Spinal cord (tissue), 10 donors: ENCODE data around the gene ZDHHC16. TPM values are rescaled to one million over a fixed set of nuclear protein-coding genes. Genes with fewer than 3 reads are reported as not detected.
"Not testable (repeated sequence)": the region's sequence is repeated elsewhere in the genome, so short reads cannot be mapped to it uniquely, and the experiment has no call there.

Experiments
- DNase-seq, 6 donors: peaks; one replicate each; pipeline versions ENCODE4 v3.0.0 to v3.0.0-alpha.2; 2013 to 2015; ENCODE audit warnings: low spot score in 6 of 6, low read depth in 4 of 6
- H3K27ac ChIP-seq: one replicate; pipeline ENCODE4 v1.5.1; 2013; ENCODE audit warnings: low read depth, low read length, control low read depth
- H3K27me3 ChIP-seq: one replicate; pipeline ENCODE4 v1.6.1; 2013; ENCODE audit warnings: low read length; ENCODE audit not compliant: control insufficient read depth, insufficient read depth
- H3K36me3 ChIP-seq: one replicate; pipeline ENCODE4 v1.6.1; 2013; ENCODE audit warnings: low read length; ENCODE audit not compliant: control insufficient read depth, insufficient read depth
- H3K4me1 ChIP-seq: one replicate; pipeline ENCODE4 v1.6.1; 2013; ENCODE audit warnings: low read length; ENCODE audit not compliant: control insufficient read depth, insufficient read depth
- H3K4me3 ChIP-seq: one replicate; pipeline ENCODE4 v1.5.1; 2013; ENCODE audit warnings: low read depth, low read length, control low read depth
- H3K9me3 ChIP-seq: one replicate; pipeline ENCODE4 v1.6.1; 2013; ENCODE audit warnings: low read length; ENCODE audit not compliant: control insufficient read depth, insufficient read depth
- WGBS: methylation state at CpG from one replicate; pipeline ENCODE4 v1.1.5; 2013; ENCODE audit warnings: missing lambda C conversion rate; ENCODE audit not compliant: insufficient coverage; 5-methylcytosine and 5-hydroxymethylcytosine counted together
- long read RNA-seq, 4 donors: transcript quantifications; one replicate each; lab custom pipeline, GENCODE V29; 2026
- polyA plus RNA-seq, 2 donors: library from polyadenylated mRNA; unstranded; fragments of 120-200 nt; gene quantifications; one replicate each; pipeline ENCODE4 v1.2.1, GENCODE V29; 2013; ENCODE audit not compliant: insufficient read length in 2 of 2
- total RNA-seq, 2 donors: library from RNA; depleted of rRNA in 1 of 2; stranded (reverse); fragments of 120-200 nt in 1 of 2; fragments of >200 nt in 1 of 2; gene quantifications; one replicate each; pipeline versions ENCODE4 v1.2.3 to v1.2.4, GENCODE V29; 2013 to 2014
- donor health status: healthy.

The ZDHHC16 gene
- total RNA-seq (10 to 100 TPM; 18.1 to 44.5 TPM), polyA plus RNA-seq (10 to 100 TPM; 46.8 to 52.9 TPM)
- long read RNA-seq, donor 1, transcript ZDHHC16-202 (10 exons, 1,718 nt): major isoform, 5 of 12 reads
- long read RNA-seq, donor 1, transcript ZDHHC16-206 (11 exons, 1,798 nt): major isoform, 5 of 12 reads
- long read RNA-seq, donor 1, partial matches to known transcripts: 0 of 12 reads
- long read RNA-seq, donor 1, other reads (novel, unspliced or antisense): 0 of 12 reads
- long read RNA-seq, donor 2, partial matches to known transcripts: 0 of 3 reads
- long read RNA-seq, donor 2, other reads (novel, unspliced or antisense): 0 of 3 reads
- long read RNA-seq, donor 3, partial matches to known transcripts: 0 of 2 reads
- long read RNA-seq, donor 3, other reads (novel, unspliced or antisense): 0 of 2 reads
- long read RNA-seq, donor 4, partial matches to known transcripts: 12 of 22 reads
- long read RNA-seq, donor 4, other reads (novel, unspliced or antisense): 0 of 22 reads

GRCh38 chr10:97445722-97446639 lies at the start of gene ZDHHC16, which contains the start of gene EXOSC1:
ZDHHC16 (plus strand) TSS chr10:97446175; CDS start chr10:97451676, 5,501 bp downstream.
EXOSC1 (minus strand) TSS chr10:97446006; CDS start chr10:97445985, 21 bp downstream.
- H3K36me3 ChIP-seq: peaks cover 15% of the 10 kb centered on the region
- H3K4me3 ChIP-seq: peak within 1 kb of the TSS; percentile 98
- peaks cover 14% of the 10 kb centered on the region for H3K4me1 ChIP-seq
- no peaks in the 10 kb centered on the region for H3K9me3 ChIP-seq
- H3K27ac ChIP-seq: peak within 1 kb of the TSS; percentile 69
- no peaks in the 10 kb centered on the region for H3K27me3 ChIP-seq
- WGBS: under 1% methylated on average over 66 of the region's 66 CpGs
- peak; percentile 91 to 99 (median 94) for DNase-seq

- no peak for DNase-seq
- WGBS: 41% methylated on average over 18 of the region's 21 CpGs
- H3K27ac ChIP-seq: peak overlapping the region; percentile 54
Measured at GRCh38 chr10:97399843-97400545, 46.0 kb upstream of the ZDHHC16 start.

GRCh38 chr10:97400665-97401454 lies 45.1 kb upstream of the ZDHHC16 start, which contains the start of gene RRP12:
RRP12 (minus strand) TSS chr10:97401340; CDS start chr10:97401231, 109 bp downstream.
- peak within 1 kb of the TSS; percentile 54 for H3K27ac ChIP-seq
- H3K36me3 ChIP-seq: peaks cover 9% of the 10 kb centered on the region
- peaks cover 17% of the 10 kb centered on the region for H3K4me1 ChIP-seq
- no peaks in the 10 kb centered on the region for H3K9me3 ChIP-seq
- WGBS: under 1% methylated on average over 34 of the region's 39 CpGs
- H3K27me3 ChIP-seq: no peaks in the 10 kb centered on the region
- peak; percentile 97 to 100 (median 98) for DNase-seq
- H3K4me3 ChIP-seq: peak within 1 kb of the TSS; percentile 88

More at GRCh38 chr10:97399843-97400545, 46.0 kb upstream of the ZDHHC16 start:
- H3K4me3 ChIP-seq: peak overlapping the region; percentile 88
- H3K36me3 ChIP-seq: peaks cover 18% of the 10 kb centered on the region
- H3K4me1 ChIP-seq: peaks cover 17% of the 10 kb centered on the region
- no peaks in the 10 kb centered on the region for H3K9me3 ChIP-seq
- H3K27me3 ChIP-seq: no peaks in the 10 kb centered on the region

- 13% methylated on average over 2 of the region's 13 CpGs for WGBS
- H3K27me3 ChIP-seq: no peaks in the 10 kb centered on the region
Measured at GRCh38 chr10:97401455-97401919, 44.5 kb upstream of the ZDHHC16 start.

GRCh38 chr10:97404044-97404443 lies 41.9 kb upstream of the ZDHHC16 start:
- no peaks in the 10 kb centered on the region for H3K27me3 ChIP-seq
- peaks cover 21% of the 10 kb centered on the region for H3K4me1 ChIP-seq
- no peak overlapping the region for H3K4me3 ChIP-seq
- no peak overlapping the region for H3K27ac ChIP-seq
- H3K9me3 ChIP-seq: no peaks in the 10 kb centered on the region
- peaks cover under 1% of the 10 kb centered on the region for H3K36me3 ChIP-seq
- no peak for DNase-seq

More at GRCh38 chr10:97401455-97401919, 44.5 kb upstream of the ZDHHC16 start:
- Histone ChIP-seq H3K27ac (peak overlapping the region; percentile 54), H3K36me3 (peaks cover 7% of the 10 kb centered on the region), H3K9me3 (no peaks in the 10 kb centered on the region), H3K4me3 (peak overlapping the region; percentile 88), H3K4me1 (peaks cover 17% of the 10 kb centered on the region)
- no peak for DNase-seq

GRCh38 chr10:97406064-97406463 lies 39.9 kb upstream of the ZDHHC16 start:
- Histone ChIP-seq H3K27ac (no peak overlapping the region), H3K4me3 (no peak overlapping the region), H3K27me3 (no peaks in the 10 kb centered on the region), H3K9me3 (no peaks in the 10 kb centered on the region), H3K36me3 (no peaks in the 10 kb centered on the region), H3K4me1 (peaks cover 11% of the 10 kb centered on the region)
- WGBS: no CpG with 5 or more reads among the region's 3 CpGs
- DNase-seq: no peak

- DNase-seq, H3K9me3 ChIP-seq, H3K4me3 ChIP-seq, H3K27ac ChIP-seq, H3K27me3 ChIP-seq, H3K4me1 ChIP-seq, H3K36me3 ChIP-seq: not testable (repeated sequence)
- no CpG with 5 or more reads among the region's 7 CpGs for WGBS
Measured at GRCh38 chr10:97406483-97406882, 39.5 kb upstream of the ZDHHC16 start.

- Histone ChIP-seq H3K27ac (no peak overlapping the region), H3K4me3 (no peak overlapping the region), H3K4me1 (peaks cover 4% of the 10 kb centered on the region), H3K36me3 (no peaks in the 10 kb centered on the region), H3K27me3 (no peaks in the 10 kb centered on the region), H3K9me3 (no peaks in the 10 kb centered on the region)
- 1% methylated on average over 8 of the region's 10 CpGs for WGBS
- DNase-seq: peak in 2 of 6 donors; percentile 82 to 88
Measured at GRCh38 chr10:97407211-97407951, 38.6 kb upstream of the ZDHHC16 start.
